ENCODE measurements around the gene FOXK2.
A peak's percentile ranks its signal among the peaks of the same experiment; 100 is the strongest.
"Not testable (repeated sequence)": the region's sequence is repeated elsewhere in the genome, so short reads cannot be mapped to it uniquely, and the experiment has no call there.

FOXK2 gene

GRCh38 chr17:82534401-82534812 is 14.9 kb downstream of the FOXK2 start:
- no peak for DNase-seq (ENCODE audit: low spot score)

DNA sequence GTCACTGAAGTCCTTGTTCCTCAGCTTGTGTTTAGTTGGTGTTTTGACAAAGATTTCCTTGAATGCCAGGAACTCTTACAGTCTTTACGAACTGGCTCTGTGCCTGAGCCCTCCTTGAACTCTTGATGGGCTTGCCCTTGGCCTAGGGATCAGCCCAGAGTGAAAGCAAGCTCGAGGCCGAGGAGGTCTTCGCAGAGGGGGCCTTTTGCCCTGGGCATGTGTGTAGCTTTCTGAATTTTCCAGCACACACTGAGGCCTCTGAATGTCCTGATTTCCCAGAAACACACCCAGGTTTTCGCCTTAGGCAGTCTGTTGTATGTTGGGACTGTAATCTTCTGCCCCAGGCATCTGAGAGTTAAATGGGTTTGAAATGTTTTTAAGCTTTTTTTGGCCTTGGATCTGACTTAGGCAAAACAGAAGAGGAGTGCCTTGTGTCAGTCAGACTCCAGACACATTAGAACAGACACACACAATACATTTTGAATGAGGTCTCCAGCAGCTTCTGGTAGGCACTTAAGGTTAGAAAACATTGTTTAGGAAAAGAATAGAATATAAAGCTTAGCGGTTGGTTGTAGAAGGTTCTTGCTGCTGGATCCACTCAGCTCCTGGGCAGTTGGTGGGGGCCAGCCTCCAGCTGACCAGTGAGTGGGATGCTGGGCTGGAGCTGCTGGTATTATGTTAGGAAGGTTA is 17.1 kb downstream of the FOXK2 start:
- no peak for DNase-seq (ENCODE audit: low spot score)

- not testable (repeated sequence) for DNase-seq (ENCODE audit: low spot score)
Measured at GRCh38 chr17:82537228-82537627, 17.7 kb downstream of the FOXK2 start.

DNA sequence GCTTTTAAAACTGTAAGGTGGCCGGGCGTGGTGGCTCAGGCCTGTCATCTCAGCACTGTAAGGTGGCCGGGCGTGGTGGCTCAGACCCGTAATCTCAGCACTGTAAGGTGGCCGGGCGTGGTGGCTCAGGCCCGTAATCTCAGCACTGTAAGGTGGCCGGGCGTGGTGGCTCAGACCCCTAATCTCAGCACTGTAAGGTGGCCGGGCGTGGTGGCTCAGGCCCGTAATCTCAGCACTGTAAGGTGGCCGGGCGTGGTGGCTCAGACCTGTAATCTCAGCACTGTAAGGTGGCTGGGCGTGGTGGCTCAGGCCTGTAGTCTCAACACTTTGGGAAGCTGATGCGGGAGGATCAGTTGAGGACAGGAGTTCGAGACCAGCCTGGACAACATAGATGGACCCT is 19.5 kb downstream of the FOXK2 start:
- not testable (repeated sequence) for DNase-seq (ENCODE audit: low spot score)

- no peak for DNase-seq (ENCODE audit: low spot score)
Measured at GRCh38 chr17:82542439-82542838, 22.9 kb downstream of the FOXK2 start.

GRCh38 chr17:82544431-82545070 is 25.0 kb downstream of the FOXK2 start:
- no peak for DNase-seq (ENCODE audit: low spot score)

DNA sequence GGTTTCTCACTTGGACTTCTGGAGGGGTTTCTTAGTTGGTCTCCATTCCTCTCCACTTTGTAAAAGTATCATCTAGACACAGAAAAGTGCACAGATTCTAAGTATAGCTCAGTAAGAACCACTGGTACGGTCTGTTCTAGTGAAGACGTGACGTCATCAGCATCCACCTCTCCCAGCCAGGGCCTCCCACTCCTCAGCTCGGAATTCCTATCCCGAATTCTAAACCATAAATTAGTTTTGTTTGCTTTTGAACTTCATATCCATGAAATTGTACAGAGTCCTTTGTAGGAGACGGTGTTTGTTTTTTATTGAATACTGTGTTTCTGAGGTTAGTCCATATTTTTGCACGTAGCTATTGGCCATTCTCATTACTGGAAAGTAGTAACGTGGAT is 25.5 kb downstream of the FOXK2 start:
- no peak for DNase-seq (ENCODE audit: low spot score)

DNA sequence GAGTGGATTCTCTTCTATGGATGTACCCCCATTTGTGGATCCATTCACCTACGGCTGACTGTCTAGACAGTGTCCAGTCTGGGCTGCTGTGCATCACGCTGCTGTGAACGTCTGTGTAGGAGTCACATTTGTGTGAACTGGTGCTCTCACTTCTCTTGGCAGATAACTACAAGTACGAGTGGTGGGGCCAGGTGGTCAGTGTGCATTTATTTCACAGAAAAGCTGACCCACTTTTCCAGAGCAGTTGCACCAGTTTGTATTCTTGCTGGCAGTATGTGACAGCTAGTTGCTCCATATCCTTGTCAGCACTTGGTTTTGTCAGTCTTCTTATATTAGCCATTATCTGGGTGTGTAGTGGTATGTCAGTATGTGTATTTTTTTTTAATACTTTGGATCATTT is 28.4 kb downstream of the FOXK2 start:
- no peak for DNase-seq (ENCODE audit: low spot score)

DNA sequence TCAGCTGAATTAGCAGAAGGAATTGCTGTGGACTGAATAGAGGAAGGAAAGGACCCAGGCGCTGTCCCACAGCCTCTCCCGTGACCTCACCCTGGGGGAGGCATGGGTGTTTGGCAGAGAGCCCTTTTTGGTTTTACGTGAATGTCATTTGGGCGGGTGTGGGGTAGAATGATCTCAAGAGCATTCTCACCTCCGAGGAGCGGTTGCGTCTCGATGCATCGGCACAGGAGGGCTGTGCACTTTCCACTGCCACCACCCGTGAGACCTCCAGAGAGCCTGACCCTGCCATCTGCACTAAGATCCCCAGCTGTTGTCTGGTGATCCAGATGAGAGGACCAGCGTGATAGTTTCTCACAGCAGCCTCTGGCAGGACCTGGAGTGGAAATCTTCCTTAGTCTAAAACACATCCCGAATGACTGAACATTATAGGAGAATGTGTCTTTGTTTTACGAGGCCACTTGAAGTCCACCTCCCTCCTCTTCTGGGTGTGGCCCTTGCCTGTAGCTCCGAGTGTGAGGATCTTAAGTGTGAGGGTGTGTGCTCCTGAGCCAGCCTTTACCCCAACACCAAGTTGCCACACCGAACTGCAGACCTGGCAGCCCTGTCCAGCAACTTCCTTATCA is 29.3 kb downstream of the FOXK2 start:
- DNase-seq (ENCODE audit: low spot score): no peak

DNA sequence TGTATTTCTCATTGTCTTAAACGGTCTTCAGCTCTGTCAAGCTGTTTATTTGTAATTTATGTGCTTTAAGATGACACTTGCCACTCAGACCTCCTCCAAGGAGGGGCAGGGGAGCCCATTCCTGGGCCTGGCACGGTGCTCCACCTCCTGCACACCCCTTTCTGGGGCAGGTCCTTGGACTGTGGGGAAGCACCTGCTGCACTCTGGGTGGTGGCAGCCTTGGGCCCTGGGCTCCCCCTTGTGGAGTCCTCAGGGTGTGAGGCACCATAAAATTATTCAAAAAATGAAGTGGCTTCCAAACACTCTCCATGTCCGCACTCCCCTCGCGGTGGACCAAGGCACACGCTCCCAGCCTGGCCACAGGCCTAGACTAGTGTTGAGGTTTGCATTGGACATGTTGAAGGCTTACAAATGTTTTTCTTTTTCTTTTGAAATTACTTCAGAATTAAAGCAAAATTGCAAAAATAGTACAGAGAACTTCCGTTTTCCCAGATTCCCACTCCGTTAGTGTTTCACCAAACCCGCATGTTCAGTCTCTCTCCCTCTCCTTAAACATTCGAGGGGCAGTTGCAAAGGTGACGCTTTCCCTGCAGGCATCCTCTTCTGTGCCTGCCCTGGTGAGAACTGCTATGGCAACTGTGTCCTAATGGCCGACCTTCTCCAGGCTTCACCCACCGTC is 32.4 kb downstream of the FOXK2 start:
- DNase-seq (ENCODE audit: low spot score): peak; percentile 69

- no peak for DNase-seq (ENCODE audit: low spot score)
Measured at GRCh38 chr17:82552580-82552979, 33.0 kb downstream of the FOXK2 start.

- no peak for DNase-seq (ENCODE audit: low spot score)
Measured at GRCh38 chr17:82553210-82553930, 33.8 kb downstream of the FOXK2 start.

GRCh38 chr17:82557510-82557909 is 38.0 kb downstream of the FOXK2 start:
- not testable (repeated sequence) for DNase-seq (ENCODE audit: low spot score)

- no peak for DNase-seq (ENCODE audit: low spot score)
Measured at GRCh38 chr17:82559566-82560251, 40.2 kb downstream of the FOXK2 start.

GRCh38 chr17:82560252-82560642 is 40.7 kb downstream of the FOXK2 start:
- DNase-seq (ENCODE audit: low spot score): no peak

DNA sequence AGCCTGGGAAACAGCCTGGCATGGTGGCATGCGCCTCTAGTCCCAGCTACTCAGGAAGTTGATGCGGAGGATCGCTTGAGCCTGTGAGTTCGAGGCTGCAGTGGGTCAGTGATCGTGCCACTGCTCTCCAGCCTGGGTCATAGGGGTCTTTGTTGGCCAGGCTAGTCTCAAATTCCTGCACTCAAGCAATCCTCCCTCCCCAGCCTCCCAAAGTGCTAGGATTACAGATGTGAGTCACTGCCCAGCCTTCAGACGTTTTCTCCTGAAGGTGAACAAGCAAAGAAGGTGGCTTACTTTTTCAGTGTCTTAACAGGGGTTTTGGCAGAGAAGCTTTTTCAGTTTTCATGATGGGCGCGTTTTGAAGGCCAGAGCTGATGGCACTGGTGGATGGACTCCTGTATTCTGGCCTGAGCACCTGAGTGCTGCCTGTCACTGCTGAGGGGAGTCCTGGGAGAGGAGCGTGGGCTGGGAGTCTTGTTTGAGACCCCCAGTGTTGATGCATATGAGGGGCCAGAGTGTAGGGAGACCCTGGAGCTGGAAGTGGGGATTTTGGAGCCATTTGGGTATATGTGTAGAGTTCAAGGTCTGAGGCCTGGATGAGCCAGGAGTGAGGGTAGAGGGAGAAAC is 41.4 kb downstream of the FOXK2 start:
- no peak for DNase-seq (ENCODE audit: low spot score)

DNA sequence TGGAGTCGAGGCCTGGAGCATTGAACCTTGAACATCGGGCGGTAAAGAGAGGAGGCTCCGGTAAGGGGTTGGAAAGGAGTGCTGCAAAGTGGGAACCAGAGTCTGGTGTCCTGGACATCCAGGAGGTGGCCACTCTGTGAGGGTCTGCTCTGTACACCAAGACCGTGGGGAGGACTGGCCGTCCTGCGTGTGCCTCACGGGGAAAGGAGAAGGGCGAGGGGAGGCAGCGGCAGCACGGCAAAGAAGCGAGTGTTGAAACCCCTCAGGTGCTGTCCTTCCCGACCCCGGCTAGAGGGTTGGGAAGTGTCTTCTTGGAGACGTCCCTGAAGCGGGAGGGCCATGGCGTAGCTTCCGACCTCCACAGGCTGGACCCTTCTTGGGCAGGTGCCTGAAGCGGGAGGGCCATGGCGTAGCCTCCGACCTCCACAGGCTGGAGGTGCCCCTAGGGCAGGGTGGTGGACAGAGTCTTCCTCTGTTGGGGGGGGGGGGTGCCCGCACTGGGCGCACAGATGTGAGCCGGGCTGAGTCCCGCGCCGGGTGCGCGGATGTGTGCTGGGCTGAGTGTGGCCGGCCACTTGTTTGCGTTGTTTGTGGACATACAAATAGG is 42.0 kb downstream of the FOXK2 start:
- no peak for DNase-seq (ENCODE audit: low spot score)

DNA sequence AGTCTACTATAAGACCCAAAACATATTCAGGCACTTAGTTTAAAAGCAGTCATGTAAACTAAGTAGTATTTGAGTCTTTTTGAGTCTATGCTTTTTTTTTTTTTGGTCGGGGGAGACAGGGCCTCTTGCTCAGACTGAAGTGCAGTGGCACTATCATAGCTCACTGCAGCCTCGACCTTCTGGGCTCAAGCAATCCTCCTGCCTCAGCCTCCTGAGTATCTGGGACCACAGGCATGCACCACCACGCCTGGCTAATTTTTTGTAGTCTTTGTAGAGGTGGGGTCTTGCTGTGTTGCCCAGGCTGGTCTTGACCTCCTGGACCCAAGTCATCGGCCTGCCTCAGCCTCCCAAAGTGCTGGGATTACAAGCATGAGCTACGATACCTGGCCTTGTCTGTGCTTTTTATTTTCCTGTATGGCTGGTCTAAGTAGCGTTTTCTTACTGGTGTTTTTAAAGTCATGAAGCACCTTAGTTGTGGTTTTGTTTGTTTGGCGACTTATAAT is 43.2 kb downstream of the FOXK2 start:
- not testable (repeated sequence) for DNase-seq (ENCODE audit: low spot score)

- no peak for DNase-seq (ENCODE audit: low spot score)
Measured at GRCh38 chr17:82563318-82563717, 43.8 kb downstream of the FOXK2 start.

DNA sequence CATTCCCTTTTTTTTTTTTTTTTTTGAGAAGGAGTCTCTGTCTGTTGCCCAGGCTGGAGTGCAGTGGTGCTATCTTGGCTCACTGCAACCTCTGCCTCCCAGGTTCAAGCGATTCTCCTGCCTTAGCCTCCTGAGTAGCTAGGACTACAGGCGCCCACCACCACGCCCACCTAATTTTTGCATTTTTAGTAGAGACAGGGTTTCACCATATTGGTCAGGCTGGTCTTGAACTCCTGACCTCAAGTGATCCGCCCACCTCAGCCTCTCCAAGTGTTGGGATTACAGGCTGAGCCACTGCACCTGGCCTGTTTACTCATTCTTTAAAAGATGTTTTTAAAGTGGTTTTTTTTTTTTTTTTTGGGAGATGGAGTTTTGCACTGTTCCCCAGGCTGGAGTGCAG is 44.2 kb downstream of the FOXK2 start:
- not testable (repeated sequence) for DNase-seq (ENCODE audit: low spot score)

DNA sequence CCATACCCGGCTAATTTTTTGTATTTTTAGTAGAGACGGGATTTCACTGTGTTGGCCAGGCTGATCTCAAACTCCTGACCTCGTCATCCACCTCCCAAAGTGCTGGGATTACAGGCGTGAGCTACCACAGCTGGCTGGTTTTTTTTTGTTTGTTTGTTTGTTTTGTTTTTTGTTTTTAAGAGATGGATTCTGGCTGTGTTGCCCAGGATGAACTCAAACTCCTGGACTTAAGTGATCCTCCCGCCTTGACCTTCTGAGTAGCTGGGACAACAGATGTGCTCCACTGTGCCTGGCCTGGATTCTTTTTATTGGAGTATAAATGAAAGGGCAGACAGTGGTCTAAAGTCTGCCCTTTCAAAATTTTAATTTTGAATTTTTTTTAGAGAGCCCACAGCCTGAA is 44.7 kb downstream of the FOXK2 start:
- no peak for DNase-seq (ENCODE audit: low spot score)
